ENCODE data around the gene ARHGAP24. TPM values are rescaled to one million over a fixed set of nuclear protein-coding genes. Genes with fewer than 3 reads are reported as not detected.

The ARHGAP24 gene
- total RNA-seq, 1 experiment from 2014 or later = 17.4 TPM

DNA sequence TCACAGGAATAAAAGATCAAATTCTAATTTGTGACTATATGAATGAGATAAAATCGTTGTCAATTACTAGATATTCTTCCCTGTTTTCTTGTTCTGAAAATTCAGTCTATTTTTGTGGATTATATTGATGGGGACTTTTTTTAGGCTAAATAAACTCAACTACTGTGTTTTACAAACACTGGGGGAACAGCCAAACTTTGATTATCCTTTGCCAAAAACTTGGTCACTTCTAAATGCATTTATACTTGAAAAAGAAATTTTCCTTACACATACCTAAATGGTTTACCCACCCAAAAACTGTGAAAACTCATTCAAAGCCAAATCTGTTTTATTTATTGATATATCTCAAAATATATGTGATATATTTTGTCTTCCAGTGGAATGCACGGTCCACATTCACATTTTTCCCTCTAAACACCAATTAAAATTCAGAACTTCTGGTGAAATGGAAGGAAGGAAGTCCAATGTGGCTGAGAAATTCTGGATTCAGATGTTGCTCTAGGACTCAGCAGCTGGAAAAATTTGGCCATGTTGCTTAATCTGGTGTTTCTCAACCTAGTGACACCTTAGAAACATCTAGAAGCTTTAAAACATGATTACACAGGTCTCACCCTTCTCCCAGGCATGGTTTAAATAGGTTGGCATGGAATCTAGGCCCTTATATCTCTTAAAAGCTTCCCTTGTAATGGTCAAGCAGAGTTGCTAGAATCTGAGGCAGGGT lies 28.6 kb upstream of the ARHGAP24 start:
- no peak for DNase-seq (ENCODE audit: low read depth, low spot score)
- ChIA-PET CTCF (no interaction called here), POLR2A (no interaction called here)
- intact Hi-C loops (cut with micrococcal nuclease; ENCODE audit: unreplicated experiment) = no loop called here
- H3K4me3 ChIP-seq (ENCODE audit: low read depth in 2 of 2, low read length in 2 of 2) = no peak overlapping the region
- no peak overlapping the region for H3K27ac ChIP-seq (ENCODE audit: low read length)
- no peaks in the 10 kb centered on the region for H3K9me3 ChIP-seq (ENCODE audit: control insufficient read depth, insufficient read depth, low read depth, low read length)
- no peak for ATAC-seq
- no peaks in the 10 kb centered on the region for H3K27me3 ChIP-seq (ENCODE audit: control insufficient read depth, insufficient read depth, low read length)
- no peaks in the 10 kb centered on the region for H3K36me3 ChIP-seq (ENCODE audit: control insufficient read depth, insufficient read depth, low read length)
- TF ChIP-seq SIN3A (IDR thresholded peaks at IDR 0.05; ENCODE audit: borderline replicate concordance, insufficient read depth, low read depth, low read length) (no peak), TCF7L2 (IDR thresholded peaks at IDR 0.05; ENCODE audit: low read depth, low read length) (no peak), POLR2AphosphoS5 (IDR thresholded peaks at IDR 0.05; ENCODE audit: low read depth, low read length) (no peak)
- TF ChIP-seq, protein P1, sequence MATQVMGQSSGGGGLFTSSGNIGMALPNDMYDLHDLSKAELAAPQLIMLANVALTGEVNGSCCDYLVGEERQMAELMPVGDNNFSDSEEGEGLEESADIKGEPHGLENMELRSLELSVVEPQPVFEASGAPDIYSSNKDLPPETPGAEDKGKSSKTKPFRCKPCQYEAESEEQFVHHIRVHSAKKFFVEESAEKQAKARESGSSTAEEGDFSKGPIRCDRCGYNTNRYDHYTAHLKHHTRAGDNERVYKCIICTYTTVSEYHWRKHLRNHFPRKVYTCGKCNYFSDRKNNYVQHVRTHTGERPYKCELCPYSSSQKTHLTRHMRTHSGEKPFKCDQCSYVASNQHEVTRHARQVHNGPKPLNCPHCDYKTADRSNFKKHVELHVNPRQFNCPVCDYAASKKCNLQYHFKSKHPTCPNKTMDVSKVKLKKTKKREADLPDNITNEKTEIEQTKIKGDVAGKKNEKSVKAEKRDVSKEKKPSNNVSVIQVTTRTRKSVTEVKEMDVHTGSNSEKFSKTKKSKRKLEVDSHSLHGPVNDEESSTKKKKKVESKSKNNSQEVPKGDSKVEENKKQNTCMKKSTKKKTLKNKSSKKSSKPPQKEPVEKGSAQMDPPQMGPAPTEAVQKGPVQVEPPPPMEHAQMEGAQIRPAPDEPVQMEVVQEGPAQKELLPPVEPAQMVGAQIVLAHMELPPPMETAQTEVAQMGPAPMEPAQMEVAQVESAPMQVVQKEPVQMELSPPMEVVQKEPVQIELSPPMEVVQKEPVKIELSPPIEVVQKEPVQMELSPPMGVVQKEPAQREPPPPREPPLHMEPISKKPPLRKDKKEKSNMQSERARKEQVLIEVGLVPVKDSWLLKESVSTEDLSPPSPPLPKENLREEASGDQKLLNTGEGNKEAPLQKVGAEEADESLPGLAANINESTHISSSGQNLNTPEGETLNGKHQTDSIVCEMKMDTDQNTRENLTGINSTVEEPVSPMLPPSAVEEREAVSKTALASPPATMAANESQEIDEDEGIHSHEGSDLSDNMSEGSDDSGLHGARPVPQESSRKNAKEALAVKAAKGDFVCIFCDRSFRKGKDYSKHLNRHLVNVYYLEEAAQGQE (IDR thresholded peaks at IDR 0.05; ENCODE audit: insufficient read depth in 1 of 2, low read depth in 2 of 2, low read length in 1 of 2) = no peak
- TF ChIP-seq, protein P2, sequence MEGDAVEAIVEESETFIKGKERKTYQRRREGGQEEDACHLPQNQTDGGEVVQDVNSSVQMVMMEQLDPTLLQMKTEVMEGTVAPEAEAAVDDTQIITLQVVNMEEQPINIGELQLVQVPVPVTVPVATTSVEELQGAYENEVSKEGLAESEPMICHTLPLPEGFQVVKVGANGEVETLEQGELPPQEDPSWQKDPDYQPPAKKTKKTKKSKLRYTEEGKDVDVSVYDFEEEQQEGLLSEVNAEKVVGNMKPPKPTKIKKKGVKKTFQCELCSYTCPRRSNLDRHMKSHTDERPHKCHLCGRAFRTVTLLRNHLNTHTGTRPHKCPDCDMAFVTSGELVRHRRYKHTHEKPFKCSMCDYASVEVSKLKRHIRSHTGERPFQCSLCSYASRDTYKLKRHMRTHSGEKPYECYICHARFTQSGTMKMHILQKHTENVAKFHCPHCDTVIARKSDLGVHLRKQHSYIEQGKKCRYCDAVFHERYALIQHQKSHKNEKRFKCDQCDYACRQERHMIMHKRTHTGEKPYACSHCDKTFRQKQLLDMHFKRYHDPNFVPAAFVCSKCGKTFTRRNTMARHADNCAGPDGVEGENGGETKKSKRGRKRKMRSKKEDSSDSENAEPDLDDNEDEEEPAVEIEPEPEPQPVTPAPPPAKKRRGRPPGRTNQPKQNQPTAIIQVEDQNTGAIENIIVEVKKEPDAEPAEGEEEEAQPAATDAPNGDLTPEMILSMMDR (IDR thresholded peaks at IDR 0.05) = no peak
- no peaks in the 10 kb centered on the region for H3K4me1 ChIP-seq (ENCODE audit: control insufficient read depth, insufficient read depth, low read length)
- in situ Hi-C loops (cut with HindIII; ENCODE audit: low pct_unique_long_range_greater_than_20kb, low sequenced_read_pairs) = no loop called here
- BruUV-seq (replicated peaks) = no TSS peak

DNA sequence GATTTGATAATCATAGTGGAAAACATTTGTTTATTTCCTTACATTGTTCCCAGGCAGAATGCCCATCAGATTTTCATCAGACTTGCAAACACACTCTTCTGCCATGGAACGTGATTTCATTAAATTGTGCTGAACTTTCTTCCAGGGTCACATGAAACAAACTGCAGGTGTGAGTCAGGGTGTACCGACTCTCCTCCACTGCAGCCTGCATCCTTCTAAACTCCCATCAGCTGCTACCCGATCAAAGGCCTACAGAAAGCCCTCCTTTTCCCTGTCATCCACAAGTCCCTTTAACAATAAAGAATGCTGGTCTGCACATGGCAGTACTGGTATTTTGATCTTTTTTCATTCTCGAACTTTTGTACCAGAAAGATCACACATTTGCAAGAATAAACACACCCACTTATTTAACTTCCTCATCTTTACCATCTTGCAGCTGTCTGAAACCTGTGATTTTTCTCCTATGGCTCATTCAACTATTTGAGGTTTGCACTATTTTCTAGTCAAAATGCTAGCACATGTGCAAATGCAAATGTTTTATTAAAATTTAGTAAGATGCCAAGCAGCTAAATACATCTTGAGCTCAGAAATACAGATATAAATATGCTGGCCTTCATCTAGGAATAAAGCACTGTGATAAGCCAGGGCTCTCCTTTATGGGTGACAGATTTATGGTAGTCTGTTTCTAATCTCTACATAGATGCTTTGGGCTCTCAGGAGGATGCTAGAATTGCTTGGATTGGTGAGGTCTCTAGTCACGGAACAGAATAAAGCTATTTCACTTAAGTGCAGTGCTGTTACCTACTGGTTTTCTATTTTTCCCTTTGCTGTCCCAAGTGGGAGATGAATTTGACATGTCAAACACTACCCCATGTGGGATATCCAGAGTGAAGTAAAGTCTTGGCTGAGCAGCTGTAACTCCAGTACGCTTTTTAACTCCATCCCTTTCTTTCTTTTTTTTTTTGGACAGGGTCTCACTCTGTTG lies 25.8 kb upstream of the ARHGAP24 start:
- Histone ChIP-seq H3K27ac (ENCODE audit: low read length) (no peak overlapping the region), H3K27me3 (ENCODE audit: control insufficient read depth, insufficient read depth, low read length) (no peaks in the 10 kb centered on the region), H3K9me3 (ENCODE audit: control insufficient read depth, insufficient read depth, low read depth, low read length) (no peaks in the 10 kb centered on the region), H3K36me3 (ENCODE audit: control insufficient read depth, insufficient read depth, low read length) (no peaks in the 10 kb centered on the region), H3K4me1 (ENCODE audit: control insufficient read depth, insufficient read depth, low read length) (no peaks in the 10 kb centered on the region), H3K4me3 (ENCODE audit: low read depth in 2 of 2, low read length in 2 of 2) (no peak overlapping the region)
- no peak for TF ChIP-seq TCF7L2 (IDR thresholded peaks at IDR 0.05; ENCODE audit: low read depth, low read length)
- no peak for TF ChIP-seq POLR2AphosphoS5 (IDR thresholded peaks at IDR 0.05; ENCODE audit: low read depth, low read length)
- TF ChIP-seq, protein P2 (IDR thresholded peaks at IDR 0.05) = no peak
- TF ChIP-seq, protein P1 (IDR thresholded peaks at IDR 0.05; ENCODE audit: insufficient read depth in 1 of 2, low read depth in 2 of 2, low read length in 1 of 2) = no peak
- no peak for TF ChIP-seq SIN3A (IDR thresholded peaks at IDR 0.05; ENCODE audit: borderline replicate concordance, insufficient read depth, low read depth, low read length)
- ChIA-PET POLR2A (no interaction called here), CTCF (interaction anchor here (0.5 kb wide), 1 partner anchor 76 kb away, joined by 3 read pairs; no protein-coding TSS in a partner anchor)
- in situ Hi-C loops (cut with HindIII; ENCODE audit: low pct_unique_long_range_greater_than_20kb, low sequenced_read_pairs) (no loop called here), intact Hi-C loops (cut with micrococcal nuclease; ENCODE audit: unreplicated experiment) (no loop called here)
- ATAC-seq = no peak
- no TSS peak for BruUV-seq (replicated peaks)
- no peak for DNase-seq (ENCODE audit: low read depth, low spot score)
